GM19324 (cell line): Measurements from ENCODE around the gene HPGDS.
"Not testable (repeated sequence)": the region's sequence is repeated elsewhere in the genome, so short reads cannot be mapped to it uniquely, and the experiment has no call there.

Experiments used
- ATAC-seq: cut with Tn5 transposase; IDR thresholded peaks from one replicate; pipeline ENCODE4 v1.9.1; 2021; ENCODE audit warnings: mild to moderate bottlenecking, moderate library complexity; ENCODE audit not compliant: unreplicated experiment, low FRiP score

HPGDS gene

DNA sequence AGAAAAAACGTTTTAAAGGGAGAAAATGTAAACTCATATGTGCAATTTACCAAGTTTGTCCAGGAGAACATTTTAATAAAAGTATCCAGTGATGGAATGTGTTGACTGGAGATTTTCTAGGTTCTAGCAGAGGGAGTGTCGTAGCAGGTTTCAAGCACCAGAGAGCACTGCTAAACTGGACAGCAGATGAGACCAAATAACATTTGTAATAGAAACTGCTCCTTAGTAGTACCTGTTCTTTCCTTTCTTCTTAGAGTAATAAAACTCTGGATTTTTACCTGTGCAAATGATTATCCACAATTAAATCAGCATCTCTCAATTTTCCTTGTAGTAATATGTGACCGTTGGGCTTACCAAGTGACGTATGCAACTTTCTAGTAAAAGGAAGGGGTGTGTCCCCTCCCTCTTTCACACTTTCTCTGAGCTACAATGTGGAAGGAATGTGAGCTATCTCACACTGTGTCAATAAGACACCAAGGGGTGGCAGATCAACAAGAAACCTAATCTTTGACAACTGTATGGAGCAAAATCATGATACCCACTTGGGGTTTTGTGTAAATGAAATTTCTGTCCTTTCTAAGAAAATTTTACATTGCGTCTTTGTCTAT is 9.5 kb downstream of the HPGDS start:
- ATAC-seq: no peak

DNA sequence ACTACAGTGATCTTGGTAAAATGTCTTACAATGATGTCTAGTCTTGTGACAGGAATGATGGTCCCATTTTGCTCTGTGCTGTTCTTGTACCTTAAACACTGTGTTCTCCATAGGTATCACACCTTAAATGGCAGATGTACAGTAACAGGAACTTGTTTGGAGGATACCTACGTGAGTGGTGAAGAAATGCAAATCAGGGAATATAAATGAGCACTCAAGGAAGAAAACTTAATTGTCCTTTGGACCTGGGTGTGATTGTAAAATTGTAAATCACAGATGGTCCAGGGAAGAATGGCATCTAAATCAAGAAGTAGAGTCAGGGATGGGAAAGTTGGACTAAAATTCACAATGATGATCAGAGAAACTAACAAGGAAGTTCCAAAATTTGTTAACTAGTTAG is 12.7 kb downstream of the HPGDS start:
- no peak for ATAC-seq

DNA sequence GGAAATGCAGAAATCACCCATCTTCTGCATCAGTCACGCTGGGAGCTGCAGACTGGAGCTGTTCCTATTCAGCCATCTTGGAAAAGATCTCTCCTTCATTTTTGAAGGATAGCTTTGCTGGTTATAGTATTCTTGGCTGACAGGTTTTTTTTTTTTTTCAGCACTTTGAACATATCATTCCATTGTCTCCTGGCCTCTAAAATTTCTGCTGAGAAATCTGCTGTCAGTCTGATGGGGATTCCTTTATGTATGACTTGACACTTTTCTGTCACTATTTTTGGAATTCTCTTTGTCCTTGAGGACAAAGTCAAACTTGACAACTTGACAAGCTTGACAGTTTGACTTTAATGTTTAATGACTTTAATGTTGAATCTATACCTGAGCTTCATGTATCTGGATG is 16.8 kb downstream of the HPGDS start:
- no peak for ATAC-seq

DNA sequence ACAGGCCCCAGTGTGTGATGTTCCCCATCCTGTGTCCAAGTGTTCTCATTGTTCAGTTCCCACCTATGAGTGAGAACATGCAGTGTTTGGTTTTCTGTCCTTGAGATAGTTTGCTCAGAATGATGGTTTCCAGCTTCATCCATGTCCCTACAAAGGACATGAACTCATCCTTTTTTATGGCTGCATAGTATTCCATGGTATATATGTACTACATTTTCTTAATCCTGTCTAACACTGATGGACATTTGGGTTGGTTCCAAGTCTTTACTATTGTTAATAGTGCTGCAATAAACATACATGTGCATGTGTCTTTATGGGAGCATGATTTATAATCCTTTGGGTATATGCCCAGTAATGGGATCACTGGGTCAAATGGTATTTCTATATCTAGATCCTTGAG is 22.7 kb downstream of the HPGDS start:
- ATAC-seq: not testable (repeated sequence)

DNA sequence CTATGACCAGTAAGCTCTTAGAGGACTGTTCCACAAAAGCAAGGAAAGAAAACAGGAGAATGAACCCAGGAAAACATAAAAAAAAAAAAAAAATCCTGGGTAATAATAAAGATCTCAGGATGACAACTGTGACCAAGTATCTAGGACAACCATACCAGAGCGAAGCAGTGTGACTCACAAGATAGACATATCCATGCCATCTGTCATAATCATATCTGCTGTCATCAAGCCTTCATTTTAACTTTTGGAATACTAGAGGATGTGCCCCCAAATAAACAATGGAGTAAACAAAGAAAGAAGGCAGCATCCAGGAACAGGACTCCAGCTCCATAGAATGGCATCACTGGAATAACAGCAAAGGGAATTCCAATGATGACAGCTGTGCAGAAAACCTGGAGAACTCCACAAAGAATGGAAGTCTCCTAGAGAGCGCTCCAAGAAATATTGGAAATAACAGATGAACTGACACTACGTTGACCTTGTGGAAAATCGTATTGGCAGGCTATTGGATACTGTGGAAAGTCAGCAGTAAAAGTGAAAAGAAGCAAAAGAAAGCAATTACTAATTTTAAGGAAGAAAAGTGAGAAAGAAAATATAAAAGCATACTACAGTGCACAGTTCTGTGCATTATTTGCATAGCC is 35.3 kb downstream of the HPGDS start:
- no peak for ATAC-seq

DNA sequence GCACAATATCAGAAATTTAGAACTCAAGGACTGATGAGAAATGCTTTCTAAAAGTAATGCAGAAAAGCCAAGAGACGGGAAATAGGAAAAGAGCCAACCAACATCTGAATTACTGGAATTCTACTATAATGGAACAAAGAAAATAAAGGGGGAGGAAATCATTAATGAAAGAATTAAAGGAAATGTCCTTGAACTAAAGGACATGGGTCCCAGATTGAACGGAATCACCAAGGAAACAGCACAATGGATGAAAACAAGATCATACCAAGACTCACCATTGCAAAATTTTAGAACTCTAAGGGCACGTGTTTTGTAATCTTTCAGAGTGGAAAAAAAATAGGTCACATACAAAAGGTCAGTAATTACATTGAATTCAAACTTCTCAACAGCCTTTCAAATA is 35.9 kb downstream of the HPGDS start:
- ATAC-seq: no peak

DNA sequence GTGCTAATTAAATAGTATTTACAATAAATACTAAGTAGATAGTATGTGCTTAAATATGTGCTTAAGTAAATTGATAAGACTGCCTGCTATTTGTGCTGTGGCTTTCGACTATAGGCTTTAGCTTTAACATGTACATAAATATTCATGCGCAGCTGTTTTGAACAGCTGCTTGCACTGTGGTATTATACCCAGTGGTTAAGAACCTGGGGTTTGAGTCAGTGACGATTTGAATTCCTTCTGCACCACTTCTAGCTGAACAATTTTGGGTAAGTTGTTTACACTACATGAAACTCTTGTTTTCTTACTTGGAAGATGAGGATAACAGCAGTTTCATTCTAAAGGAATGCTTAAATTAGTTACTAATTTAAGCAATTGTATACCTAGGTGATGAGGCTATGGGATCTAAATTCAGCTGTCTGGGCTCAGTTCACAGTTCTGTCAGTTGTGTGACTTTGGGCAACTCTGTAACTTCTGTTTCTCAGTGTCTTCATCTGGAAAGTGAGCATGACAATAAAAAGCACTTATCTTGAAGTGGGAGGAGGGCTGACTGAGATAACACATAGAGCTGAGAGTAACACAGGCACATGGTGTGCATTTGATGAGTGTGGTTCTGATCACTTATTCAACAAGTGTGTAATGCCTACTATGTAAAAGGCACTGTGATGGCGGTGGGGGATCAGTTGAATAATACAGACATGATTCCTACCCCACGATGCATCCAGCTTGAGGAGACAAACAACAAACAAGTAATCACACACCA is 37.0 kb downstream of the HPGDS start:
- ATAC-seq: no peak

DNA sequence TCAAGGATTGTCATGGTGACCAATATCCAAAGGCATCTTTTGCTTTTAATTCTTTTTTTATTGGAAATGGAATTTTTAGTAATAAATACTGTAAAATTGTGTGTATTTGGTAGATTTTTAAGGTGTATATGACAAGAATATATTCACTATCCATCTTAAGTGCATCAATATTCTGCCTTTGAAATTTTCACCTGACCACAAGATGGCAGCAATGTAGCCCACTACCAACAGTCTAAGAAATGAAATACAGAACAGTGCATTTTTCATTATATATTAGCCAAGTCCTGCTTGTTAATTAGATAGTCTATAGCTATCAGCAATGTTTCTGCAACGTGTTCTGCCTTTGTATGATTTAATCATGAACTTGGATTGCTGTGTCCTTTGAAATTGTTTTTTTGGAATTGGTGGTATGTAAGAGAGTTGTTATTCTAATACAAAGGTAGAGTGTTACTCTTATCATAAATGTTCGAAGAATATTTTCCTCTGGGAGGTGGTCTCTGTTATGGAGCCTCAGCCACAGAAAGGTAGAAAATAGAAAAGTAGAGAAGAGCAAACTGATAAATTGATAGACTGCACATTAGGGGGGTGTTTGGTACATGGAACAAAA is 38.2 kb downstream of the HPGDS start:
- ATAC-seq: no peak

DNA sequence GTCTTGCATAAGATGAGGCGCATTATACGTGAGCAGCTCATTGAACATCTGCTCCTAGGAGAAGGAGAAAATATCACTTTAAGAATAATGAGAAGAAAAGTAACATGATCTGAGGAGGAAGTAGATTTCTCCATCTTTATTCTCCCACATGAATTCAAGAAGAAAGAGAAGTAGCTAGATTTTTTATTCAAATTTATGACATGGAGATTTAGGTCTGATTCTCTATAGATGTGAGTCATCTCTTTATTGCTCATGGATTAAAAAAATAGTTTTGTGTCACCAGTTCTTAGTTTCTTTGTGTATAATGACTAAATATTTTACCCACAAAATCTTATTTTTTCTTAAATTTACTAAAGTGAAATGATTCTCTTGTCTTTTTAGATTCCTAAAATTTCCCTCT is 40.4 kb downstream of the HPGDS start:
- ATAC-seq: no peak

DNA sequence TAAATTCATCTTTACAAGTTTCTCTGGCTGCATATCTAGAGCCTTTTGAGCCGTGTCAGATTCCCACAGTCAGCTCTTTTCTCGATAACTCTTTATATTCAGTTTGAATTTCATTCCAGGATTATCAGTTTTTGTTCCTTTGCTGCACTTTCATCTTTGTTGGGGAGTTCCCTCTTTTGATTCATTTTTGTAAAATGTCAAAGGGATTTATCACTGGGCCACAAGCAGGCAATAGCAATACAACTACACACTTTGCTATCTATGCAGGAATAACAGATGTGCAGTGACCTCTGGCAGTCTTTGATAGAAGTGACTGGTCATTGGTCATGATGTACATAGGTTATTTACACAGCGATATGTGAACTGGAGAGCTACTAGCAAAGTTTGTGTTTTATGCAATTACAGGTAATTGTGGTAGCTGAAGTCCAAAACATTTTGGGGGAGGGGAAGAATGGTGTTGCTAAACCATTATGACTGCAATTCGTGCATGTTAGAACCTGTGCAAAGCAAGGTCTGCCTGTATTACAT is 43.8 kb downstream of the HPGDS start:
- ATAC-seq: no peak

DNA sequence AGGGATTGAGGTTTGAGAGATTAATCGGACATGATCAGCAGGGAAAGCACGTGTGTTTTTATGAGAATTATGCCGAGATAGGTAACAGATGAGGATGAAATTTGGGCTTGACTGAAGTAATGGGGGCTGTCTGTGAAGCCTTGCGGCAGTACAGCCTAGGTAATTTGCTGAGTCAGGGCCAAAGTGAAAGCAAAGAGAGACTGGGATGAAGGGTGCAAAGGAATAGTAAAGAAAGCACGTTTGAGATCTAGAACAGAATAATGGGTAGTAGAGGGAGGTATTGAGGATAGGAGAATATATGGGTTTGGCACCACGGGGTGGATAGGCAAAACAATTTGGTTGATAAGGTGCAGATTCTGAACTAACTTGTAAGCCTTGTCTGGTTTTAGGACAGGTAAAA is 47.2 kb downstream of the HPGDS start:
- ATAC-seq: not testable (repeated sequence)

DNA sequence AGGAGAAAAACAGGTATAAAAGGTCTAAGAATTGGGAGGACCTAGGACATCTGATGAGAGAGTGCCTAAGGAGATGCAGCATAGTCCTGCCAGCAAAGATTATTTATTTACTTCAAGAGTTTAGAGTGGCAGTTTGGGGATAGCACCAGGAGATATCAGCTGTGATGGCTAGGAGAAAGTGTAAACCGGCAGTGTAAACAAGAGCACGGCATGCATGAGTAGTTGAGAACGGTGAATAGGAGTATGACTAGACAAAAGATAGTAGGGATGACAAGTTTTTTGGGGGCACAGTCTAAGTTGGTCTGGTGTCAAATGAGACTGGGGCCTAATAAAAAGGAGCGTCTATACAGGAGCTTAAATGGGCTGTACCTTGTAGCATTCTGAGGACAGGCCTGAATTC is 48.7 kb downstream of the HPGDS start:
- not testable (repeated sequence) for ATAC-seq

DNA sequence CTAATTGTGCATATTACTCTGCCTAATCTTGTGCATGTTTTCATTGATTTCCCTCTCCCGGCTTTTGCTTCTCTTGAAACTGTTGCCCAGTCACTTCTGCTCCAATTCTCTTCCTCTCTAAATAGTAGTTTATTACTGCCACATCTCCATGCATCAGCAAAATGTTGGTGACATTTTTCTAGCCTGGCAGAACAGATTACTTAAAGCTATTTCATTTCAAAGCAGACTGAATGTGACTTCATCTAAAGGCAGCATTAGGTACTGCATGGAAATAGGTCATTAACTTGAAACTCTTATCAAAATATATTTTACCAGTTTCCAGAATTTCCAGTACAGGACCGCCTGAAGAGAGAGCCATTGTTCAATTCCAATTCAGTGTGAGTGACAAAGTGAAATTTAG is 52.4 kb downstream of the HPGDS start:
- ATAC-seq: no peak

DNA sequence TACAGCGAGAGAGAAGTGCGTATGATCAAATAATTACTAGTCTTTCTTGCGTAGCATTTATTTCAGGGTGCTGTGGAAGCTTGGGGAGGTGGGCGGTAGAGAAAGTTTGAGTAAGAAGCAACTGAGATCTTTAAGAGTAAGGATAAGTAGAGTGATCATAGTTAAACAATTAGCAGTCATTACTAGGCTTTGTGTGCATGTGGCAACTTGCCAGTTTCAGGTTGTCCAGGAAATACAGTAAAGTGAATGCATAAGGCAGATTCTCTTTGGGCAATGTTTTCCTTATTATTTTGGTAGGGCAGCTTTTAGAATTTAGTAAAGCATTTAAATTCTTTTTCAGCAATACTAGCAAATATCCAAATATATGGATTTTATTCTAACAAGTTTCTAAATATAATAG is 57.0 kb downstream of the HPGDS start:
- ATAC-seq: no peak

DNA sequence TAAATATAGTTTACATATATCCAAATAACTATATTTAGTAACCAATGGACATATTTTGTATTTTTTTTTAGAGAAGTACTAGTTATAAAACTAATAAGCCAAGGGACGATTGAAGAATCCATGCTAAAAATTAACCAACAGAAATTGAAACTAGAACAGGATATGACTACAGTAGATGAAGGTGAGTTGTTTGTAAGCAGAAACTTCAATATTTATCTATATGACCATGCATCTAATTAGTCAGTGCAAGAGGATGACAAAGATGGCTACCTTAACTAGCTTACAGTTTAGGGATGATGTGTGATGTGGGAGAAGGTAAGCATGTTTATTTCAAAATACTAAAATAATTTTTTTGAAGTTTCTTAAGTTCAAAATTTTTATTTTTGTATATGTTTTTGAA is 57.7 kb downstream of the HPGDS start:
- ATAC-seq: no peak

DNA sequence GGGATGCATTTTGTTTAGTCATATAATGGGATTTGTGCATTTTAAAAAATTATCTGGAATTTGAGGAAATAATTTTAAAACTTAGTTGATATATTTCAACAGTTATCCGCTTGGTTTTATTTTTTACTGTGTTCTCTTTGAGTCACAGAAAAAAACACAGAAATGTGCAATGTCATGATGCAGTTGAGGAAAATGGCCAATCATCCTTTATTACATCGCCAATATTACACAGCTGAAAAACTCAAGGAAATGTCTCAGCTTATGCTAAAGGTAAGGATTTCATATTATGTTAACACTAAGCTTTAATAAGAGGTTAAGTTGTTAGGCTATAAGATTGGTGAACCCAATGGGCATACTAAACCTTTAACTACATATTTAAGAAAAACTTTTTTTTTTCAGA is 63.9 kb downstream of the HPGDS start:
- no peak for ATAC-seq

DNA sequence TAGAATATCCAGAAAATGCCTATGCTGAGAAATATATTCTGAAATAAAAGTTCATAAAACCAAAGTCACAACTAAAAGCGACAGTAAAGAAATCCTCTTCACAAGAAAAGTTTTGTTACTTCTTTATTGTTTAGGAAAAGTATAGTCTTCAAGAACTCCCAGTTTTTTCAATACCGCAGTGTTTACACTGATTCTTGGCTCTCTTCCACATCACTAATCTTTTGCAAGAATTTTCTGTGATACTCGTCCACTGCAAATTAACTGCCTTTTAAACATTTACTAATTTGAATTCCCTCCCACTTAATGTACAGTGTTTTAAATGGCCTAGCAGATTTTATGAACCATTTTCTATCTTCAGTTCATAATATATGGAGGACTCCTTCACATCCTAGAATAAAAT is 65.1 kb downstream of the HPGDS start:
- ATAC-seq: no peak

DNA sequence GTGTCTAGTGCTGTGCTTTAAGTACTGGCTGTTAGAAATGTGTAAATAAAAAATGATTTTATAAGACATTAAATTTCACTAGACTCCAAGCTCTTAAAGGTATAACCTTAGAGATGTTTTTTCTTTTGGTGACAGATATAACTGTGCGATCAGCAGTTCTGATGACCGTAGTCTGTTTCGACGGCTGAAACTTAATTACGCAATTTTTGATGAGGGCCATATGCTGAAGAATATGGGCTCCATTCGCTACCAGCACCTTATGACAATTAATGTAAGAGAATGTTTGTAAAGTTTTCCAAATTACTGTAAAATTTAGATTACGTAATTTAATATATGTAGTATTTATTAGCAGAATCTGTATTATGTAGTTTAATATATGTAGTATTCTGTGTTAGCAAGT is 66.4 kb downstream of the HPGDS start:
- ATAC-seq: no peak

DNA sequence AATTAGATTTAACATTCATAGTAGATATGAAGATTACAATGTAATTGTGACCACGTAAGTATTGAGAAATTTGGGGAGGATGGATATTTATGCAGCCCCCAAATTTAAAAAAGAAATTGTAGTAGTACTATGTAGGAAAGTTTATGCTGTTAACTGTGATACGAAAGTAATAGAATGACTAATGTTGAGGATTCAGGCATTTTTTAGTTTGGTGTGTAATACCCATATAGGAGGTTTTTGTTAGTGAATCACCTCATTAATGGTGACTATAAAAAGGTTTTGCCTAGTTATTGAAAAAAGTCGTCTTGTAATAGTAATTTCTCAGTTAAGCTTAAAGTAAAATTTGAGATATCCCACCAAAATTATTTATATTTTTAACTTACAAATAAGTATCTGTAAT is 67.7 kb downstream of the HPGDS start:
- no peak for ATAC-seq

DNA sequence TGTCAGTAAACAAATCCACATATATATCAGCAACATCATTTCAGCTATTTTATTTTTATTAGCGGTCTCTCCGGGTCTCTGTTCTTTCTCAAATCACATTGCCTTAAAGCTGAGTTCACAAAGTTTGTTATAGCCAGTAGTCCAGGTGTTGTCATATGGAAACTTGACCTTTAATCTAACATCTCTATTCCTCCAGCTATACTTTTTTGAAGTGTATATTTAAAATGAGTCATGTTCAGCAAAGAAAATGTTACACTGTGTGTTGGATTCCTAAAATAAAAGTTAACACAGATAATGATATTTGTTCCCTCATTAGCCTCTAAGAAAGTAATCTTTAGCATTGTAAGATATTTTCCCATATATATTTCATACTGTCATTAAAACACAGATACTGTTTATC is 71.4 kb downstream of the HPGDS start:
- ATAC-seq: no peak

DNA sequence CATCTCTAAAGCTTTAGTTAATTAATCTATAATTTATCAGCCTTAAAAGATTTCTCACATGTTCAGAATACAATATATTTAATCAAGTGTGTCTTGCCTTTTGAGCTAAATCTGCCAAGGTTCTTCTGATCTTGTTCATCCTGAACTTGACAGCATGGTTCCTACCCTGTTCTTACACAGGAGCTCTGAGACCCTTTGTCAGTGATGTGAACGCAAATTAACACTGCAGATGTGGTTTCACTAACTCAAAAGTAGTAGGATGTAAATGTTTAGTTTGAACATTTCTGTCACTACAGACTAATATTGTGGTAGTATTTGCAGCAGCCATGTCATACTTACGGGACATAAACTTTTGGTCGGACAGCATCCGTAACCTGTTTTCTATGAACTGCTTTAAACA is 75.6 kb downstream of the HPGDS start:
- ATAC-seq: peak; percentile 54
